Spleen (tissue), 7 donors: Measurements from ENCODE around the gene PPP1R1B.

Experiments
- POLR2A ChIP-seq, 3 donors: fragments of 450-650 bp; IDR thresholded peaks; one replicate each; pipeline ENCODE4 v1.5.1; 2017; ENCODE audit warnings: antibody characterized with exemption in 3 of 3, mild to moderate bottlenecking in 1 of 3
- POLR2AphosphoS5 ChIP-seq, 3 donors: sonication (generic); formaldehyde crosslinking; IDR thresholded peaks; one replicate each; pipeline ENCODE4 v1.5.1; 2017; ENCODE audit warnings: antibody characterized with exemption in 3 of 3
- TF ChIP-seq, protein P1 (sequence below), 11 experiments: fragments of 200-600 bp in 7 of 11; fragments of 450-650 bp in 4 of 11; sonication (generic) in 4 of 11; IDR thresholded peaks in 8 of 11; conservative IDR thresholded peaks in 3 of 11; 1 replicate in 7 of 11; 2 replicates in 4 of 11; pipeline versions ENCODE4 v1.4.0 to v1.8.0; 2016 to 2021; ENCODE audit warnings: antibody characterized with exemption in 11 of 11, inconsistent platforms in 4 of 11, mild to moderate bottlenecking in 1 of 11
- donor health status: DM: no; HTN: no; CAD: no; lungs with moderate emphysema.
- donor health status: DM: no; HTN: no; CAD: no.
- donor health status: DM: no; HTN: no; CAD: no.

DNA sequence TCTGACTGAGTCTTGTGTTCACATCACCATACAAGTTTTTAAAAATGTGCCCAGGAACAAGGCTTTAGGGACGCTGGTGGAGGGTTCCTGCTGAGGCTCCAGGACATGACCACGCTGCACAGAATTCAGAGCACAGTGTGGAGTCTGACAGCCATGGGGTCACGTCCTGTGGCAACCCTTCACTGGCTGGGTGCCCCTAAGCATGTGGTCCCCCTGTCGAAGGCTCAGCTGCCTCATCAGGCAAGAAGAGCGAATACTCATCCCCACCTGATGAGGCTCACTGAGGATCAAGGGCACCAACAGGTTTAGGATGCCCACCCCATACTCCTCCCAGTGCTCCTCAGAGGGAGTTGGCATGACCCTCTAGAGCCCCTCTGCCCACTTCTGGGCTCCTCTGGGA, 47.4 kb downstream of the PPP1R1B start:
- TF ChIP-seq POLR2A (IDR thresholded peaks at IDR 0.05) (no peak), POLR2AphosphoS5 (IDR thresholded peaks at IDR 0.05) (no peak)
- TF ChIP-seq, protein P1, sequence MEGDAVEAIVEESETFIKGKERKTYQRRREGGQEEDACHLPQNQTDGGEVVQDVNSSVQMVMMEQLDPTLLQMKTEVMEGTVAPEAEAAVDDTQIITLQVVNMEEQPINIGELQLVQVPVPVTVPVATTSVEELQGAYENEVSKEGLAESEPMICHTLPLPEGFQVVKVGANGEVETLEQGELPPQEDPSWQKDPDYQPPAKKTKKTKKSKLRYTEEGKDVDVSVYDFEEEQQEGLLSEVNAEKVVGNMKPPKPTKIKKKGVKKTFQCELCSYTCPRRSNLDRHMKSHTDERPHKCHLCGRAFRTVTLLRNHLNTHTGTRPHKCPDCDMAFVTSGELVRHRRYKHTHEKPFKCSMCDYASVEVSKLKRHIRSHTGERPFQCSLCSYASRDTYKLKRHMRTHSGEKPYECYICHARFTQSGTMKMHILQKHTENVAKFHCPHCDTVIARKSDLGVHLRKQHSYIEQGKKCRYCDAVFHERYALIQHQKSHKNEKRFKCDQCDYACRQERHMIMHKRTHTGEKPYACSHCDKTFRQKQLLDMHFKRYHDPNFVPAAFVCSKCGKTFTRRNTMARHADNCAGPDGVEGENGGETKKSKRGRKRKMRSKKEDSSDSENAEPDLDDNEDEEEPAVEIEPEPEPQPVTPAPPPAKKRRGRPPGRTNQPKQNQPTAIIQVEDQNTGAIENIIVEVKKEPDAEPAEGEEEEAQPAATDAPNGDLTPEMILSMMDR (IDR thresholded peaks at IDR 0.05 in 8 of 11, conservative IDR thresholded peaks at IDR 0.05 in 3 of 11): no peak
